K562 (cell line): Measurements from ENCODE around the gene ANKMY2. TPM values are rescaled to one million over a fixed set of nuclear protein-coding genes. Genes with fewer than 3 reads are reported as not detected.
A peak's percentile ranks its signal among the peaks of the same experiment; 100 is the strongest.

Experiments used
- ATAC-seq: fragments of 200-7000 bp; cut with Tn5 transposase; 3 replicates; pipeline ENCODE4 v1.9.1; 2020; ENCODE audit warnings: moderate library complexity
- BruUV-seq: library from RNA; stranded (reverse); fragments of 400-500 nt; replicated peaks from 2 replicates; lab custom pipeline; 2021; lab: Mats Ljungman, UMichigan
- CTCF ChIA-PET: fragments of 300-600 bp; formaldehyde crosslinking; extraction: SDS; loops from one replicate; lab custom pipeline; 2021; ENCODE audit warnings: low intra/inter-chr PET ratio; lab: Yijun Ruan, JAX
- POLR2A ChIA-PET: fragments of 300-600, 350-650 bp; sonication (Branson Sonifier 250); formaldehyde crosslinking; extraction: SDS; loops from one replicate; lab custom pipeline; 2021; ENCODE audit warnings: antibody characterized with exemption, inconsistent platforms; lab: Yijun Ruan, JAX
- DNase-seq, 4 experiments: peaks; one replicate each; pipeline versions ENCODE4 v3.0.0 to v3.0.0-alpha.2; 2011 to 2018; ENCODE audit warnings: low spot score in 3 of 4, mixed read lengths in 3 of 4; ENCODE audit errors: extremely low read depth in 1 of 4
- FAIRE-seq: peaks from 2 replicates; lab custom pipeline; 2011; peaks lifted over from hg19 to GRCh38; lab: Jason Lieb, UNC
- H2AFZ ChIP-seq: 2 replicates; pipeline ENCODE4 v1.6.0; 2011; ENCODE audit warnings: low read depth, low read length, control low read depth, inconsistent platforms
- H3K27ac ChIP-seq: fragments of 200-600 bp; 3 replicates; pipeline ENCODE4 v1.8.0; 2011; ENCODE audit warnings: low read depth, mild to moderate bottlenecking, control low read depth, inconsistent platforms, low read length, moderate library complexity, mixed read lengths; ENCODE audit errors: extremely low read depth
- H3K27me3 ChIP-seq, 2 experiments: fragments of 300-600 bp in 1 of 2; 2 replicates in 1 of 2; 3 replicates in 1 of 2; pipeline versions ENCODE4 v1.6.0 to v1.8.0; 2011; ENCODE audit warnings: inconsistent platforms in 2 of 2, low read length in 2 of 2, mild to moderate bottlenecking in 1 of 2, mixed read lengths in 1 of 2, moderate library complexity in 1 of 2; ENCODE audit not compliant: control insufficient read depth in 2 of 2, insufficient read depth in 2 of 2
- H3K36me3 ChIP-seq: fragments of 300-600 bp; 3 replicates; pipeline ENCODE4 v1.8.0; 2011; ENCODE audit warnings: mild to moderate bottlenecking, low read length, inconsistent platforms; ENCODE audit not compliant: control insufficient read depth, insufficient read depth
- H3K4me1 ChIP-seq, 2 experiments: fragments of 200-600 bp in 1 of 2; replicated peaks in 1 of 2; 2 replicates in 1 of 2; 3 replicates in 1 of 2; pipeline versions ENCODE4 v1.5.1 to v1.8.0; 2011; ENCODE audit warnings: inconsistent platforms in 2 of 2, low read length in 2 of 2, mild to moderate bottlenecking in 1 of 2, mixed read lengths in 1 of 2, moderate library complexity in 1 of 2; ENCODE audit not compliant: control insufficient read depth in 2 of 2, insufficient read depth in 2 of 2
- H3K4me2 ChIP-seq: 2 replicates; pipeline ENCODE4 v1.6.1; 2011; ENCODE audit warnings: low read length, control low read depth, inconsistent platforms, mixed read lengths; ENCODE audit not compliant: insufficient read depth
- H3K4me3 ChIP-seq: fragments of 200-600 bp; sonication (generic), shearing (Covaris generic); 2 replicates; pipeline ENCODE4 v1.5.1; 2016; ENCODE audit warnings: control low read depth, inconsistent platforms
- H3K79me2 ChIP-seq: fragments of 200-600 bp; 3 replicates; pipeline ENCODE4 v1.8.0; 2011; ENCODE audit warnings: low read length, inconsistent platforms; ENCODE audit not compliant: control insufficient read depth, insufficient read depth
- H3K9ac ChIP-seq, 2 experiments: 2 replicates each; pipeline versions ENCODE4 v1.6.0 to v1.6.1; 2011; ENCODE audit warnings: low read depth in 2 of 2, low read length in 2 of 2, control low read depth in 1 of 2, inconsistent platforms in 1 of 2, mild to moderate bottlenecking in 1 of 2, mixed read lengths in 1 of 2; ENCODE audit not compliant: insufficient read depth in 1 of 2
- H3K9me1 ChIP-seq: one replicate; pipeline ENCODE4 v1.6.0; 2011; ENCODE audit warnings: inconsistent platforms, mild to moderate bottlenecking, low read length, moderate library complexity; ENCODE audit not compliant: control insufficient read depth, insufficient read depth
- H3K9me3 ChIP-seq: replicated peaks from 2 replicates; pipeline ENCODE4 v1.5.1; 2011; ENCODE audit warnings: low read depth, low read length, inconsistent platforms; ENCODE audit not compliant: control insufficient read depth, insufficient read depth
- H4K20me1 ChIP-seq: replicated peaks from 2 replicates; pipeline ENCODE4 v1.6.1; 2011; ENCODE audit warnings: low read length, inconsistent platforms, mixed read lengths; ENCODE audit not compliant: control insufficient read depth, insufficient read depth
- MXI1 ChIP-seq: IDR thresholded peaks from 2 replicates; pipeline ENCODE4 v1.6.1; 2011; ENCODE audit warnings: low read depth, mild to moderate bottlenecking, improper control_type of control experiment, low read length
- SP1 ChIP-seq: sonication (generic); formaldehyde crosslinking; IDR thresholded peaks from 2 replicates; pipeline ENCODE4 v1.8.1; 2022; ENCODE audit warnings: mild to moderate bottlenecking, missing genetic modification reagents
- WGBS: fragments of 100-300 bp; shearing (Covaris generic); methylation state at CpG from one replicate; pipeline ENCODE4 v1.1.6; 2016; ENCODE audit warnings: low coverage, mixed read lengths; ENCODE audit not compliant: insufficient coverage; ENCODE audit errors: missing lambda C conversion rate; 5-methylcytosine and 5-hydroxymethylcytosine counted together
- in situ Hi-C: fragments of 300-500 bp; cut with MboI; formaldehyde crosslinking; loops from 4 replicates; pipeline ENCODE4 v1.15.0; 2018; ENCODE audit warnings: inconsistent platforms, mixed read lengths
- intact Hi-C: fragments of 100-400 bp; cut with micrococcal nuclease; formaldehyde crosslinking; loops from 2 replicates; pipeline ENCODE4 v1.14.2; 2022
- polyA plus RNA-seq, 8 experiments: library from polyadenylated mRNA; depleted of rRNA in 4 of 8; stranded (reverse) in 5 of 8; unstranded in 3 of 8; fragments of >200 nt; fragmentation: Nextera tagmentation in 2 of 8; fragmentation: Illumina TruSeq in 1 of 8; extraction: Ambion mirVana in 2 of 8; extraction: Trizol in 1 of 8; gene quantifications; 2 replicates each; pipeline versions ENCODE4 v1.2.1 to v1.2.3, GENCODE V29; 2011 to 2014; ENCODE audit warnings: inconsistent platforms in 1 of 8, missing spikeins in 1 of 8
- total RNA-seq, 7 experiments: library from RNA; depleted of rRNA in 6 of 7; stranded (reverse); fragments of >200 nt in 6 of 7; fragmentation: Illumina TruSeq in 2 of 7; extraction: Trizol in 2 of 7; gene quantifications; 2 replicates each; pipeline versions ENCODE4 v1.2.1 to v1.2.3, GENCODE V29; 2011 to 2021; ENCODE audit warnings: low replicate concordance in 1 of 7
- TF ChIP-seq, protein P1 (sequence below): sonication (generic); IDR thresholded peaks from 2 replicates; pipeline ENCODE4 v1.6.1; 2016
- TF ChIP-seq, protein P2 (sequence below), 2 experiments: IDR thresholded peaks; 2 replicates each; pipeline ENCODE4 v1.6.1; 2011; ENCODE audit warnings: borderline replicate concordance in 1 of 2, control low read depth in 1 of 2, low read depth in 1 of 2, low read length in 1 of 2, mild to moderate bottlenecking in 1 of 2, mixed read lengths in 1 of 2, moderate library complexity in 1 of 2; ENCODE audit not compliant: insufficient read depth in 1 of 2, insufficient read length in 1 of 2, poor library complexity in 1 of 2, severe bottlenecking in 1 of 2; ENCODE audit errors: extremely low read depth in 1 of 2
- TF ChIP-seq, protein P3 (sequence below): sonication (generic); formaldehyde crosslinking; IDR thresholded peaks from 2 replicates; pipeline ENCODE4 v1.8.1; 2022; ENCODE audit warnings: missing genetic modification reagents

ANKMY2 gene
- total and polyA plus RNA-seq, 9 of the 15 experiments (the other 6 are each of a cell fraction or from before 2014, with no cell fraction given) = 38.9 to 71.5 (median 48.8) TPM

DNA sequence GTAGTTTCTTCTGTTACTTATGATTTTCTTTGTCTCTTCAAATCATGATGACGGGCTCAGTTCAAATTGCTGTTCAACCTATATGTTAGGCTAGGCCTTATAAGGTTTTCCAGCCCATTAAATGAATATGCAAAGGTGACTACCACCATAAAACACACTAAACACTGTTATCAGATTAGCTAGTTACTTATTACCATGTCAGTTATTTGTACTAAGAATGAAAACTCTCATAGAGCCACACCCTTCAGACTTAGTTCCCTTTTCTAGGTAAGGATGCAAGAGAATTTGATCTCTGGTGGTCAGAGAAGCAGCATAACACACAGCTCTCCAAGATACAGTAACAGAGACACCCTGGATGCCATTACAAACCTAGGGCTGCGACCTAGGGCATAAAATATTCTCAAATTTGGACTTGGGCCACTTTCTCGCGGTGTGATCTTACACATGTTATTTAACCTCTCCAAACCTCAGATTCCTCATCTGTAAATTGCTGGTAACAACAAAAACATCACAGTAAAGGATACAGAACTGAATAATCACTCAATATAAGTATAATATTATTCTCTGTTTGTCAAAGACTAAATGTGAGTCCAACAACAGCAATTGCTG is 35.6 kb downstream of the ANKMY2 start:
- BruUV-seq = no TSS peak
- Histone ChIP-seq H4K20me1 (no peaks in the 10 kb centered on the region), H3K9me1 (no peaks in the 10 kb centered on the region), H3K27me3 (no peaks in the 10 kb centered on the region), H3K4me3 (no peak overlapping the region), H3K27ac (no peak overlapping the region), H3K9me3 (no peaks in the 10 kb centered on the region), H3K4me2 (no peak overlapping the region), H2AFZ (no peak overlapping the region), H3K79me2 (no peaks in the 10 kb centered on the region), H3K4me1 (no peaks in the 10 kb centered on the region), H3K9ac (no peak overlapping the region), H3K36me3 (peaks cover 76% of the 10 kb centered on the region)
- FAIRE-seq = no peak
- intact Hi-C loops = no loop called here
- ChIA-PET POLR2A (interaction anchor here (1.2 kb wide), 2 partner anchors 13 to 34 kb away, joined by 3 to 4 read pairs; no protein-coding TSS in a partner anchor), CTCF (no interaction called here)
- DNase-seq = no peak
- in situ Hi-C loops = no loop called here
- WGBS = 88% methylated on average over 4 of the region's 4 CpGs
- no peak for ATAC-seq
- no peak for TF ChIP-seq MXI1
- TF ChIP-seq, protein P1, sequence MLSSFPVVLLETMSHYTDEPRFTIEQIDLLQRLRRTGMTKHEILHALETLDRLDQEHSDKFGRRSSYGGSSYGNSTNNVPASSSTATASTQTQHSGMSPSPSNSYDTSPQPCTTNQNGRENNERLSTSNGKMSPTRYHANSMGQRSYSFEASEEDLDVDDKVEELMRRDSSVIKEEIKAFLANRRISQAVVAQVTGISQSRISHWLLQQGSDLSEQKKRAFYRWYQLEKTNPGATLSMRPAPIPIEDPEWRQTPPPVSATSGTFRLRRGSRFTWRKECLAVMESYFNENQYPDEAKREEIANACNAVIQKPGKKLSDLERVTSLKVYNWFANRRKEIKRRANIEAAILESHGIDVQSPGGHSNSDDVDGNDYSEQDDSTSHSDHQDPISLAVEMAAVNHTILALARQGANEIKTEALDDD = peak; percentile 95

DNA sequence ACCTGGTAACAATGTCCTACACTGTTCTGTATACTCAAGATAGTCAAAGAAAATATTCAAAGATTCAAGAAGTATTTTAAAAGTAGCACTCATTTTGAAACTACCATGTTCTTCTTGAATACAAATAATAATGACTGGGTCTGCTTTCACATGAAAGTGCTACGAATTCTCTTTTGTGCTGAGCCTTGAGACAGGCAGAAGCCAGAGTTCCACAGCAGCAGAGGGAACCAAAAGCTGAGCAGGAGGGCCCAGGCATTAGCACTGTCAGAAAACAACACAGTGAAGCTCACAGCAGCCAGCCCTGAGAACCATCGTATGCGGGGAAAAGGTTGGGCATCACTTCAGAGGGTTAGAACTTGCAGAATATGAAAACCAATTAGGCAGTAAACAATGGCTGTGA is 38.9 kb downstream of the ANKMY2 start:
- intact Hi-C loops = no loop called here
- ChIA-PET CTCF (no interaction called here), POLR2A (no interaction called here)
- no TSS peak for BruUV-seq
- in situ Hi-C loops = no loop called here
- 88% methylated on average over 3 of the region's 3 CpGs for WGBS
- no peak overlapping the region for H3K4me3 ChIP-seq
- no peak overlapping the region for H2AFZ ChIP-seq
- H3K79me2 ChIP-seq = no peaks in the 10 kb centered on the region
- no peaks in the 10 kb centered on the region for H4K20me1 ChIP-seq
- no peaks in the 10 kb centered on the region for H3K27me3 ChIP-seq
- no peaks in the 10 kb centered on the region for H3K9me3 ChIP-seq
- TF ChIP-seq SP1 = no peak
- TF ChIP-seq, protein P2, sequence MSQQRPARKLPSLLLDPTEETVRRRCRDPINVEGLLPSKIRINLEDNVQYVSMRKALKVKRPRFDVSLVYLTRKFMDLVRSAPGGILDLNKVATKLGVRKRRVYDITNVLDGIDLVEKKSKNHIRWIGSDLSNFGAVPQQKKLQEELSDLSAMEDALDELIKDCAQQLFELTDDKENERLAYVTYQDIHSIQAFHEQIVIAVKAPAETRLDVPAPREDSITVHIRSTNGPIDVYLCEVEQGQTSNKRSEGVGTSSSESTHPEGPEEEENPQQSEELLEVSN (IDR thresholded peaks at IDR 0.05; ENCODE audit: borderline replicate concordance in 1 of 2, extremely low read depth in 1 of 2, insufficient read depth in 1 of 2, insufficient read length in 1 of 2, low read depth in 1 of 2, low read length in 1 of 2, poor library complexity in 1 of 2, severe bottlenecking in 1 of 2) = no peak
- TF ChIP-seq, protein P3, sequence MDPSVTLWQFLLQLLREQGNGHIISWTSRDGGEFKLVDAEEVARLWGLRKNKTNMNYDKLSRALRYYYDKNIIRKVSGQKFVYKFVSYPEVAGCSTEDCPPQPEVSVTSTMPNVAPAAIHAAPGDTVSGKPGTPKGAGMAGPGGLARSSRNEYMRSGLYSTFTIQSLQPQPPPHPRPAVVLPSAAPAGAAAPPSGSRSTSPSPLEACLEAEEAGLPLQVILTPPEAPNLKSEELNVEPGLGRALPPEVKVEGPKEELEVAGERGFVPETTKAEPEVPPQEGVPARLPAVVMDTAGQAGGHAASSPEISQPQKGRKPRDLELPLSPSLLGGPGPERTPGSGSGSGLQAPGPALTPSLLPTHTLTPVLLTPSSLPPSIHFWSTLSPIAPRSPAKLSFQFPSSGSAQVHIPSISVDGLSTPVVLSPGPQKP = no peak
- TF ChIP-seq, all 486 proteins: peak for 0
- peaks cover 84% of the 10 kb centered on the region for H3K36me3 ChIP-seq
- H3K9ac ChIP-seq = no peak overlapping the region
- H3K27ac ChIP-seq = no peak overlapping the region
- no peak for ATAC-seq
- no peak for DNase-seq
- no peak for FAIRE-seq
- H3K4me1 ChIP-seq = no peaks in the 10 kb centered on the region
- H3K9me1 ChIP-seq = no peaks in the 10 kb centered on the region
- H3K4me2 ChIP-seq = no peak overlapping the region
